HepG2 (cell line): Measurements from ENCODE around the gene ECHS1. TPM values are rescaled to one million over a fixed set of nuclear protein-coding genes. Genes with fewer than 3 reads are reported as not detected.

ENCODE experiments used
- ATAC-seq: fragments of 200-7000 bp; cut with Tn5 transposase; 3 replicates; pipeline ENCODE4 v1.9.1; 2020; ENCODE audit warnings: mild to moderate bottlenecking, moderate library complexity
- BruUV-seq: library from RNA; stranded (reverse); fragments of 400-500 nt; replicated peaks from 2 replicates; lab custom pipeline; 2021; lab: Mats Ljungman, UMichigan
- CTCF ChIA-PET: fragments of 300-600 bp; formaldehyde crosslinking; extraction: SDS; loops from one replicate; lab custom pipeline; 2021; ENCODE audit warnings: low total read pairs, inconsistent platforms, low intra/inter-chr PET ratio; lab: Yijun Ruan, JAX
- POLR2A ChIA-PET: fragments of 350-600 bp; sonication (Branson Sonifier 250); formaldehyde crosslinking; loops from one replicate; lab custom pipeline; 2020; ENCODE audit warnings: antibody characterized with exemption, inconsistent platforms; lab: Yijun Ruan, JAX
- DNase-seq: peaks from one replicate; pipeline ENCODE4 v3.0.0-alpha.2; 2015; ENCODE audit warnings: low spot score
- FAIRE-seq: peaks from 3 replicates; lab custom pipeline; 2011; peaks lifted over from hg19 to GRCh38; lab: Jason Lieb, UNC
- H2AFZ ChIP-seq: one replicate; pipeline ENCODE4 v1.6.1; 2011; ENCODE audit warnings: low read length, inconsistent platforms
- H3K27ac ChIP-seq: fragments of 300-600 bp; 3 replicates; pipeline ENCODE4 v1.8.0; 2011; ENCODE audit warnings: mixed run types, mild to moderate bottlenecking, mixed read lengths, low read length, inconsistent platforms; ENCODE audit not compliant: insufficient read depth; ENCODE audit errors: extremely low read length
- H3K27me3 ChIP-seq, 2 experiments: fragments of 200-600 bp in 1 of 2; 2 replicates in 1 of 2; 3 replicates in 1 of 2; pipeline versions ENCODE4 v1.6.0 to v1.8.0; 2011; ENCODE audit warnings: low read length in 2 of 2, mild to moderate bottlenecking in 2 of 2, moderate library complexity in 2 of 2, inconsistent platforms in 1 of 2; ENCODE audit not compliant: insufficient read depth in 2 of 2, control insufficient read depth in 1 of 2
- H3K36me3 ChIP-seq, 2 experiments: fragments of 200-600 bp in 1 of 2; replicated peaks in 1 of 2; 2 replicates in 1 of 2; 3 replicates in 1 of 2; pipeline versions ENCODE4 v1.5.1 to v1.8.0; 2011; ENCODE audit warnings: low read length in 2 of 2, inconsistent platforms in 1 of 2; ENCODE audit not compliant: insufficient read depth in 2 of 2, control insufficient read depth in 1 of 2
- H3K4me1 ChIP-seq: 2 replicates; pipeline ENCODE4 v1.5.1; 2012; ENCODE audit warnings: low read length, inconsistent platforms; ENCODE audit not compliant: insufficient read depth
- H3K4me2 ChIP-seq: 2 replicates; pipeline ENCODE4 v1.6.0; 2011; ENCODE audit warnings: low read depth, low read length, inconsistent platforms
- H3K4me3 ChIP-seq, 3 experiments: fragments of 200-600 bp in 1 of 3; sonication (generic), shearing (Covaris generic) in 1 of 3; replicated peaks in 1 of 3; 2 replicates each; pipeline ENCODE4 v1.5.1; 2011 to 2016; ENCODE audit warnings: low read length in 3 of 3, inconsistent platforms in 2 of 3, low read depth in 2 of 3, mild to moderate bottlenecking in 2 of 3, control low read depth in 1 of 3, mixed read lengths in 1 of 3; ENCODE audit not compliant: insufficient read depth in 1 of 3
- H3K79me2 ChIP-seq: one replicate; pipeline ENCODE4 v1.6.1; 2011; ENCODE audit warnings: low read length, inconsistent platforms; ENCODE audit not compliant: insufficient read depth
- H3K9ac ChIP-seq: 2 replicates; pipeline ENCODE4 v1.6.0; 2011; ENCODE audit warnings: mild to moderate bottlenecking, low read depth, low read length, inconsistent platforms; ENCODE audit not compliant: insufficient read depth
- H3K9me3 ChIP-seq: 2 replicates; pipeline ENCODE4 v1.5.1; 2012; ENCODE audit warnings: mild to moderate bottlenecking, low read length
- H4K20me1 ChIP-seq: 2 replicates; pipeline ENCODE4 v1.6.0; 2011; ENCODE audit warnings: inconsistent platforms, mild to moderate bottlenecking, low read length, moderate library complexity; ENCODE audit not compliant: insufficient read depth
- ARHGAP35 ChIP-seq: sonication (generic); formaldehyde crosslinking; IDR thresholded peaks from 2 replicates; pipeline ENCODE4 v1.9.0; 2022; ENCODE audit warnings: mild to moderate bottlenecking, inconsistent platforms, moderate library complexity, missing genetic modification reagents, borderline replicate concordance
- HNF1A ChIP-seq, 2 experiments: sonication (generic) in 1 of 2; formaldehyde crosslinking in 1 of 2; IDR thresholded peaks; 2 replicates each; pipeline versions ENCODE4 v1.4.0 to v1.6.1; 2016 to 2020; ENCODE audit warnings: borderline replicate concordance in 1 of 2, low read depth in 1 of 2, mild to moderate bottlenecking in 1 of 2, missing genetic modification reagents in 1 of 2
- KMT2B ChIP-seq: IDR thresholded peaks from 2 replicates; pipeline ENCODE4 v1.6.1; 2016; ENCODE audit warnings: missing genetic modification reagents, missing compliant biosample characterization
- MED1 ChIP-seq: sonication (generic); formaldehyde crosslinking; IDR thresholded peaks from 2 replicates; pipeline ENCODE4 v1.4.0; 2020; ENCODE audit warnings: missing genetic modification reagents
- PAX8 ChIP-seq: sonication (generic); formaldehyde crosslinking; IDR thresholded peaks from 2 replicates; pipeline ENCODE4 v1.8.0; 2022; ENCODE audit warnings: mild to moderate bottlenecking, missing genetic modification reagents, borderline replicate concordance
- TEAD2 ChIP-seq: sonication (generic); formaldehyde crosslinking; IDR thresholded peaks from 2 replicates; pipeline ENCODE4 v1.9.0; 2021; ENCODE audit warnings: missing genetic modification reagents
- ZFAT ChIP-seq: sonication (generic); formaldehyde crosslinking; conservative IDR thresholded peaks from 2 replicates; pipeline ENCODE4 v1.8.1; 2023; ENCODE audit warnings: missing genetic modification reagents, inconsistent platforms
- ZFP37 ChIP-seq: sonication (generic); formaldehyde crosslinking; IDR thresholded peaks from 2 replicates; pipeline ENCODE4 v1.4.0; 2020; ENCODE audit warnings: missing genetic modification reagents, borderline replicate concordance
- ZNF549 ChIP-seq: sonication (generic); formaldehyde crosslinking; IDR thresholded peaks from 2 replicates; pipeline ENCODE4 v1.5.0; 2020; ENCODE audit warnings: missing genetic modification reagents
- WGBS: methylation state at CpG from one replicate; pipeline ENCODE4 v1.1.6; 2017; ENCODE audit warnings: low lambda C conversion rate; 5-methylcytosine and 5-hydroxymethylcytosine counted together
- in situ Hi-C: cut with HindIII; loops from 2 replicates; pipeline ENCODE4 v1.10.0; 2017; ENCODE audit warnings: low pct_unique_long_range_greater_than_20kb; ENCODE audit not compliant: extremely low pct_ligation_motif_present
- intact Hi-C: fragments of 100-400 bp; cut with micrococcal nuclease; formaldehyde crosslinking; loops from one replicate; pipeline ENCODE4 v1.10.0; 2022; ENCODE audit not compliant: unreplicated experiment
- polyA plus RNA-seq, 8 experiments: library from polyadenylated mRNA; depleted of rRNA in 3 of 8; stranded (reverse) in 7 of 8; unstranded in 1 of 8; fragments of >200 nt; fragmentation: Illumina TruSeq in 4 of 8; extraction: Trizol in 4 of 8; gene quantifications; 2 replicates each; pipeline versions ENCODE4 v1.2.1 to v1.2.3, GENCODE V29; 2011 to 2016; ENCODE audit warnings: low read depth in 4 of 8, missing spikeins in 1 of 8, mixed read lengths in 1 of 8; ENCODE audit not compliant: insufficient read depth in 1 of 8
- total RNA-seq, 5 experiments: library from RNA; depleted of rRNA; stranded (reverse); fragments of >200 nt; fragmentation: Illumina TruSeq; extraction: Trizol; gene quantifications; 2 replicates each; pipeline ENCODE4 v1.2.3, GENCODE V29; 2016; ENCODE audit warnings: low read depth in 1 of 5
- TF ChIP-seq, protein P1 (sequence below): sonication (generic); formaldehyde crosslinking; IDR thresholded peaks from 2 replicates; pipeline ENCODE4 v1.5.0; 2020; ENCODE audit warnings: mild to moderate bottlenecking, missing genetic modification reagents

ECHS1 gene
- total and polyA plus RNA-seq, 2 of the 13 experiments (the other 11 are each of a cell fraction or from before 2014, with no cell fraction given), result 32.7 to 195 TPM

DNA sequence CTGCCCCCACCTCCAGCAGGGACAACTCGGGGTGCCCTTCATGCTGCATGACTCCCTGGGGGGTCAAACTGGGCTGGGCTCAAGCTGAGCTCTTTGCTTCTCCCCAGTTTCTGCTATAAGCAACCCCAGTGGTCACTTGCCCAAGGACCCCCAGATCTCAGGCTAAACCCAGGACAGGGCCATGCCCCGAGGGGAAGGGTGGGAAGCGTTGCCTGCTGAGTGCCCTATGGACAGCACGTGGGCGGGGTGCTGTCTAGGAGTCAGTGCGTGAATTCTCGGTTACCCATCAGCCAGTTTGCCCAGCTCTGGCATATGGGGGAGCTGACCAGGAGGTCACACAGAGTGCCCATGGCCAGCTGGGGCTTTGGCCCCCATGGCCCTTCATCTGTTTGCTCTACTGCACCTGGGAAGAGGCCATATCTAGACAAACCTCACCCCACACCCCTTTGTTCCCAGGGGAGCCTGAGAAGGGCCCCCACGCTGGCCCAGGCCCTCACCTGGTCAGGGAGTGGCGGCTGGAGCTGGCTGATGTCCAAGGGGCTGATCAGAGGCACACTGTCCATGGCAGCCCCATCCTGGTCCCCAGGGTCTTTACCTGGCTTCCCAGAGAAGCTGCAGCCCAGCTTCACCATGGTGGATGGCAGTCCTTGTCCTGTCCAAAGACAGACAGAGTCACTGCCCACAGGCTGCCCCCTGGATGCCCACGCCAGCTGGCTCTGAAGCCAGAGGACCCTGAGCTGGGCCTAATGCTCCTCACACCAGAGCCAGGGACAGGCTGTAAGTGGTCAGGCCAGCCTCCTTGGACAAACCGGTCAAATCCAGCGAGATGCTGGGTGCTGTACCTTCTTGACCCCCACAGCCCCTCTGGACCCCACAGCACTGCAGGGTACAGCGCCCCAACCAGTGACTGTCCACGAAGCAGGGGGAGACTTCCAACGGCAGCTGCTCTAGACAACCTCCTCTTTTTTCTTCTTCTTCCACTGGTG, 44.5 kb downstream of the ECHS1 start:
- H3K79me2 ChIP-seq, result no peaks in the 10 kb centered on the region
- in situ Hi-C loops (no loop called here), intact Hi-C loops (loop anchor here (1.0 to 10.0 kb wide), 3 partner anchors 21 to 66 kb away; partner anchors contain the start of genes ECHS1, MTG1 and PAOX)
- ChIA-PET POLR2A (interaction anchor here (1.8 to 4.5 kb wide), 4 partner anchors 19 to 50 kb away, joined by 7 to 31 read pairs (median 10); partner anchors contain the start of genes FUOM, PAOX and PRAP1), CTCF (interaction anchor here (0.6 to 0.8 kb wide), 2 partner anchors 10 to 15 kb away, joined by 3 read pairs; no protein-coding TSS in a partner anchor)
- H3K9ac ChIP-seq, result no peak overlapping the region
- no peak overlapping the region for H2AFZ ChIP-seq
- 38% methylated on average over 8 of the region's 15 CpGs for WGBS
- no peak overlapping the region for H3K4me2 ChIP-seq
- H3K4me1 ChIP-seq, result peaks cover 29% of the 10 kb centered on the region
- no peaks in the 10 kb centered on the region for H3K9me3 ChIP-seq
- peaks cover 7 to 70% of the 10 kb centered on the region in 2 experiments for H3K27me3 ChIP-seq
- H3K36me3 ChIP-seq, result no peaks in the 10 kb centered on the region
- no peak for ATAC-seq
- TF ChIP-seq TEAD2, result no peak
- no peak for TF ChIP-seq ZNF549 (CRISPR knock-in tag)
- TF ChIP-seq PAX8 (CRISPR knock-in tag), result no peak
- TF ChIP-seq, protein P1, sequence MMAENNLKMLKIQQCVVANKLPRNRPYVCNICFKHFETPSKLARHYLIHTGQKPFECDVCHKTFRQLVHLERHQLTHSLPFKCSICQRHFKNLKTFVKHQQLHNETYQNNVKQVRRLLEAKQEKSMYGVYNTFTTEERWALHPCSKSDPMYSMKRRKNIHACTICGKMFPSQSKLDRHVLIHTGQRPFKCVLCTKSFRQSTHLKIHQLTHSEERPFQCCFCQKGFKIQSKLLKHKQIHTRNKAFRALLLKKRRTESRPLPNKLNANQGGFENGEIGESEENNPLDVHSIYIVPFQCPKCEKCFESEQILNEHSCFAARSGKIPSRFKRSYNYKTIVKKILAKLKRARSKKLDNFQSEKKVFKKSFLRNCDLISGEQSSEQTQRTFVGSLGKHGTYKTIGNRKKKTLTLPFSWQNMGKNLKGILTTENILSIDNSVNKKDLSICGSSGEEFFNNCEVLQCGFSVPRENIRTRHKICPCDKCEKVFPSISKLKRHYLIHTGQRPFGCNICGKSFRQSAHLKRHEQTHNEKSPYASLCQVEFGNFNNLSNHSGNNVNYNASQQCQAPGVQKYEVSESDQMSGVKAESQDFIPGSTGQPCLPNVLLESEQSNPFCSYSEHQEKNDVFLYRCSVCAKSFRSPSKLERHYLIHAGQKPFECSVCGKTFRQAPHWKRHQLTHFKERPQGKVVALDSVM (CRISPR knock-in tag), result no peak
- no peak for TF ChIP-seq ZFAT
- TF ChIP-seq ZFP37 (CRISPR knock-in tag), result no peak
- no peak for TF ChIP-seq MED1 (CRISPR knock-in tag)
- TF ChIP-seq ARHGAP35, result no peak
- no peak for TF ChIP-seq KMT2B
- no peak for TF ChIP-seq HNF1A (IDR thresholded peaks at IDR 0.05; ENCODE audit: low read depth)
- TF ChIP-seq HNF1A (CRISPR knock-in tag; IDR thresholded peaks at IDR 0.05; ENCODE audit: borderline replicate concordance), result no peak
- no peak overlapping the region; a peak in 1 of 6 replicates for H3K4me3 ChIP-seq
- BruUV-seq, result no TSS peak
- FAIRE-seq, result no peak
- no peak overlapping the region for H3K27ac ChIP-seq
- H4K20me1 ChIP-seq, result no peaks in the 10 kb centered on the region
- no peak for DNase-seq
